Esophagus muscularis mucosa (tissue), 3 donors: ENCODE measurements around the gene TMEM41A.

Experiments used
- CTCF ChIP-seq, 3 experiments: fragments of 200-600 bp in 2 of 3; fragments of 450-650 bp in 1 of 3; sonication (generic) in 2 of 3; IDR thresholded peaks; one replicate each; pipeline ENCODE4 v1.5.1; 2017 to 2019; ENCODE audit warnings: antibody characterized with exemption in 3 of 3, mild to moderate bottlenecking in 2 of 3, moderate library complexity in 1 of 3
- EP300 ChIP-seq: sonication (generic); formaldehyde crosslinking; IDR thresholded peaks from one replicate; pipeline ENCODE4 v1.6.1; 2017; ENCODE audit warnings: antibody characterized with exemption

GRCh38 chr3:185484296-185484695 is 14.5 kb downstream of the TMEM41A start:
- no peak for TF ChIP-seq CTCF (IDR thresholded peaks at IDR 0.05)
- no peak for TF ChIP-seq EP300
